GM18505 (cell line): ENCODE results near the gene ARMC2.

ENCODE experiments used
- ATAC-seq: cut with Tn5 transposase; IDR thresholded peaks from one replicate; pipeline ENCODE4 v1.9.1; 2021; ENCODE audit not compliant: unreplicated experiment
- POLR2A ChIP-seq: IDR thresholded peaks from 4 replicates; pipeline ENCODE4 v1.6.1; 2011; ENCODE audit warnings: borderline replicate concordance; ENCODE audit not compliant: insufficient read depth, insufficient read length; ENCODE audit errors: extremely low read depth

Gene ARMC2

GRCh38 chr6:108848116-108848868, at the start of gene ARMC2:
Gene ARMC2, plus strand, starts transcription at chr6:108848422. Its CDS starts 5,846 bp downstream, at chr6:108854268.
- no peak for TF ChIP-seq POLR2A
- ATAC-seq: peak; percentile 98

GRCh38 chr6:108798670-108799353, 49.4 kb upstream of the ARMC2 start:
- ATAC-seq: no peak
- no peak for TF ChIP-seq POLR2A

- no peak for ATAC-seq
- no peak for TF ChIP-seq POLR2A
Measured at GRCh38 chr6:108799354-108799717, 48.9 kb upstream of the ARMC2 start.

- no peak for ATAC-seq
- TF ChIP-seq POLR2A: no peak
Measured at GRCh38 chr6:108799791-108800190, 48.4 kb upstream of the ARMC2 start.

- TF ChIP-seq POLR2A: no peak
- no peak for ATAC-seq
Measured at GRCh38 chr6:108800427-108800864, 47.8 kb upstream of the ARMC2 start.

- no peak for ATAC-seq
- TF ChIP-seq POLR2A: no peak
Measured at GRCh38 chr6:108801366-108801765, 46.9 kb upstream of the ARMC2 start.

- no peak for ATAC-seq
- no peak for TF ChIP-seq POLR2A
Measured at GRCh38 chr6:108803982-108804490, 44.2 kb upstream of the ARMC2 start.

GRCh38 chr6:108804956-108805355, 43.3 kb upstream of the ARMC2 start:
- ATAC-seq: no peak
- no peak for TF ChIP-seq POLR2A

GRCh38 chr6:108805611-108806167, 42.5 kb upstream of the ARMC2 start:
- peak; percentile 81 for ATAC-seq
- TF ChIP-seq POLR2A: no peak

GRCh38 chr6:108806171-108806570, 42.1 kb upstream of the ARMC2 start:
- no peak for TF ChIP-seq POLR2A
- no peak for ATAC-seq

- ATAC-seq: no peak
Measured at GRCh38 chr6:108806665-108807064, 41.6 kb upstream of the ARMC2 start.

GRCh38 chr6:108807928-108808327, 40.3 kb upstream of the ARMC2 start:
- ATAC-seq: no peak
- no peak for TF ChIP-seq POLR2A

More at GRCh38 chr6:108806665-108807064, 41.6 kb upstream of the ARMC2 start:
- TF ChIP-seq POLR2A: no peak

GRCh38 chr6:108809211-108809610, 39.0 kb upstream of the ARMC2 start:
- no peak for ATAC-seq
- no peak for TF ChIP-seq POLR2A
